ENCODE results near the gene FAM174C. TPM values are rescaled to one million over a fixed set of nuclear protein-coding genes. Genes with fewer than 3 reads are reported as not detected.

Gene FAM174C
- polyA plus RNA-seq, 3 donors = 32.8 to 56.2 (median 40.0) TPM

- Histone ChIP-seq H3K4me3 (replicated peaks in 1 of 3; ENCODE audit: low read depth in 2 of 3, low read length in 3 of 3) (no peak overlapping the region), H3K79me2 (ENCODE audit: insufficient read depth, low read length) (no peaks in the 10 kb centered on the region), H3K27me3 (ENCODE audit: control insufficient read depth in 2 of 2, insufficient read depth in 2 of 2, low read length in 2 of 2) (peaks cover 6 to 17% of the 10 kb centered on the region in 2 donors), H2AFZ (ENCODE audit: insufficient read depth, low read depth, low read length, poor library complexity, severe bottlenecking) (no peak overlapping the region), H3K36me3 (replicated peaks in 1 of 2; ENCODE audit: control insufficient read depth in 1 of 2, insufficient read depth in 2 of 2, low read length in 2 of 2) (peaks cover 0 to 11% of the 10 kb centered on the region in 2 donors), H3K9me3 (replicated peaks in 1 of 2; ENCODE audit: control insufficient read depth in 1 of 2, insufficient read depth in 1 of 2, low read length in 2 of 2) (no peaks in the 10 kb centered on the region), H3K27ac (ENCODE audit: low read depth in 1 of 2, low read length in 2 of 2) (no peak overlapping the region), H3K9ac (ENCODE audit: insufficient read depth, low read length, poor library complexity, severe bottlenecking) (no peak overlapping the region), H4K20me1 (ENCODE audit: insufficient read depth, low read length) (no peaks in the 10 kb centered on the region), H3K4me2 (replicated peaks; ENCODE audit: extremely low read depth, low read length, poor library complexity, severe bottlenecking) (no peak overlapping the region), H3K4me1 (ENCODE audit: control insufficient read depth in 1 of 2, insufficient read depth in 2 of 2, low read length in 2 of 2) (peaks cover under 1 to 3% of the 10 kb centered on the region in 2 donors)
- Mint-ChIP-seq H3K4me3 (no peak overlapping the region), H3K9me3 (peaks cover 0 to 13% (median 3%) of the 10 kb centered on the region in 7 donors), H3K27me3 (ENCODE audit: low read depth in 3 of 3) (peaks cover 10 to 26% (median 20%) of the 10 kb centered on the region in 3 donors), H3K4me1 (peaks cover 6% of the 10 kb centered on the region), H3K36me3 (peaks cover 5 to 10% of the 10 kb centered on the region in 2 donors), H3K27ac (peak overlapping the region in 4 of 7 donors; percentile 27 to 72 (median 48))
- intact Hi-C loops (cut with micrococcal nuclease) = no loop called here
- TF ChIP-seq CTCF (IDR thresholded peaks at IDR 0.05) = no peak
- DNase-seq = no peak
- 84% methylated on average over 12 of the region's 15 CpGs for WGBS (ENCODE audit: insufficient coverage)
Measured at GRCh38 chr19:1231729-1232637, 43.3 kb upstream of the FAM174C start.

- no peak overlapping the region for H3K9ac ChIP-seq (ENCODE audit: insufficient read depth, low read length, poor library complexity, severe bottlenecking)
- H3K4me3 Mint-ChIP-seq = no peak overlapping the region
- H3K27ac Mint-ChIP-seq = peak overlapping the region in 3 of 7 donors; percentile 27 to 33 (median 28)
- peaks cover 6 to 9% of the 10 kb centered on the region in 2 donors for H3K4me1 ChIP-seq (ENCODE audit: control insufficient read depth in 1 of 2, insufficient read depth in 2 of 2, low read length in 2 of 2)
- intact Hi-C loops (cut with micrococcal nuclease) = no loop called here
- H3K79me2 ChIP-seq (ENCODE audit: insufficient read depth, low read length) = no peaks in the 10 kb centered on the region
- H3K9me3 ChIP-seq (replicated peaks in 1 of 2; ENCODE audit: control insufficient read depth in 1 of 2, insufficient read depth in 1 of 2, low read length in 2 of 2) = no peaks in the 10 kb centered on the region
- H3K4me3 ChIP-seq (replicated peaks in 1 of 3; ENCODE audit: low read depth in 2 of 3, low read length in 3 of 3) = no peak overlapping the region
- no peak overlapping the region for H2AFZ ChIP-seq (ENCODE audit: insufficient read depth, low read depth, low read length, poor library complexity, severe bottlenecking)
- peaks cover 11 to 22% of the 10 kb centered on the region in 2 donors for H3K27me3 ChIP-seq (ENCODE audit: control insufficient read depth in 2 of 2, insufficient read depth in 2 of 2, low read length in 2 of 2)
- WGBS (ENCODE audit: insufficient coverage) = 40% methylated on average over 7 of the region's 15 CpGs
- H3K27me3 Mint-ChIP-seq (ENCODE audit: low read depth in 3 of 3) = peaks cover 13 to 30% (median 22%) of the 10 kb centered on the region in 3 donors
- H3K4me2 ChIP-seq (replicated peaks; ENCODE audit: extremely low read depth, low read length, poor library complexity, severe bottlenecking) = no peak overlapping the region
- DNase-seq = peak in 1 of 3 donors; percentile 40
- TF ChIP-seq CTCF (IDR thresholded peaks at IDR 0.05) = no peak
- H3K9me3 Mint-ChIP-seq = peaks cover 0 to 9% (median 2%) of the 10 kb centered on the region in 7 donors
- peaks cover 3 to 4% of the 10 kb centered on the region in 2 donors for H3K36me3 Mint-ChIP-seq
- peaks cover 7% of the 10 kb centered on the region for H3K4me1 Mint-ChIP-seq
- H3K36me3 ChIP-seq (replicated peaks in 1 of 2; ENCODE audit: control insufficient read depth in 1 of 2, insufficient read depth in 2 of 2, low read length in 2 of 2) = peaks cover 0 to 5% of the 10 kb centered on the region in 2 donors
- H3K27ac ChIP-seq (ENCODE audit: low read depth in 1 of 2, low read length in 2 of 2) = no peak overlapping the region
- no peaks in the 10 kb centered on the region for H4K20me1 ChIP-seq (ENCODE audit: insufficient read depth, low read length)
Measured at GRCh38 chr19:1232652-1233072, 42.7 kb upstream of the FAM174C start.

Data from CD14-positive monocyte (primary cell).